K562 (cell line): Measurements from ENCODE around the gene LY6G6D. TPM values are rescaled to one million over a fixed set of nuclear protein-coding genes. Genes with fewer than 3 reads are reported as not detected.

Source experiments
- HOXB6 ChIP-seq: fragments of 250-450 bp; sonication (Bioruptor Pico); IDR thresholded peaks from 2 replicates; pipeline ENCODE4 v1.5.1; 2022; ENCODE audit warnings: mild to moderate bottlenecking, borderline replicate concordance
- POLR2AphosphoS2 ChIP-seq: IDR thresholded peaks from 2 replicates; pipeline ENCODE4 v1.6.1; 2012; ENCODE audit warnings: low read length, improper control_type of control experiment
- RAD51 ChIP-seq: fragments of 450-650 bp; IDR thresholded peaks from 2 replicates; pipeline ENCODE4 v1.7.1; 2016; ENCODE audit warnings: low read depth, mild to moderate bottlenecking, borderline replicate concordance
- RFX1 ChIP-seq: fragments of 450-650 bp; IDR thresholded peaks from 2 replicates; pipeline ENCODE4 v1.6.1; 2016; ENCODE audit warnings: mild to moderate bottlenecking, moderate library complexity
- SP1 ChIP-seq: sonication (generic); formaldehyde crosslinking; IDR thresholded peaks from 2 replicates; pipeline ENCODE4 v1.8.1; 2022; ENCODE audit warnings: mild to moderate bottlenecking, missing genetic modification reagents
- U2AF2 ChIP-seq: fragments of 200-400 bp; formaldehyde crosslinking; optimal IDR thresholded peaks from 2 replicates; pipeline ENCODE3; 2017; ENCODE audit warnings: low read depth, mild to moderate bottlenecking, low read length
- ZBTB8A ChIP-seq: fragments of 450-650 bp; IDR thresholded peaks from 2 replicates; pipeline ENCODE4 v1.6.1; 2018; ENCODE audit warnings: mild to moderate bottlenecking, moderate library complexity; ENCODE audit not compliant: partially characterized antibody
- ZC3H8 ChIP-seq: fragments of 450-650 bp; IDR thresholded peaks from 2 replicates; pipeline ENCODE4 v1.6.1; 2017
- ZNF121 ChIP-seq: sonication (generic); formaldehyde crosslinking; conservative IDR thresholded peaks from 2 replicates; pipeline ENCODE4 v1.8.0; 2022; ENCODE audit warnings: missing genetic modification reagents
- ZNF23 ChIP-seq: fragments of 250-450 bp; sonication (Bioruptor Pico); IDR thresholded peaks from 2 replicates; pipeline ENCODE4 v1.4.0; 2020; ENCODE audit warnings: mild to moderate bottlenecking
- polyA plus RNA-seq, 8 experiments: library from polyadenylated mRNA; depleted of rRNA in 4 of 8; stranded (reverse) in 5 of 8; unstranded in 3 of 8; fragments of >200 nt; fragmentation: Nextera tagmentation in 2 of 8; fragmentation: Illumina TruSeq in 1 of 8; extraction: Ambion mirVana in 2 of 8; extraction: Trizol in 1 of 8; gene quantifications; 2 replicates each; pipeline versions ENCODE4 v1.2.1 to v1.2.3, GENCODE V29; 2011 to 2014; ENCODE audit warnings: inconsistent platforms in 1 of 8, missing spikeins in 1 of 8
- total RNA-seq, 7 experiments: library from RNA; depleted of rRNA in 6 of 7; stranded (reverse); fragments of >200 nt in 6 of 7; fragmentation: Illumina TruSeq in 2 of 7; extraction: Trizol in 2 of 7; gene quantifications; 2 replicates each; pipeline versions ENCODE4 v1.2.1 to v1.2.3, GENCODE V29; 2011 to 2021; ENCODE audit warnings: low replicate concordance in 1 of 7
- TF ChIP-seq, protein P1 (sequence below): fragments of 200-600 bp; sonication (generic); IDR thresholded peaks from one replicate; pipeline ENCODE4 v1.6.1; 2012; ENCODE audit warnings: mild to moderate bottlenecking, low read depth, low read length, inconsistent platforms
- TF ChIP-seq, protein P2 (sequence below): fragments of 250-450 bp; sonication (Bioruptor Pico); IDR thresholded peaks from 2 replicates; pipeline ENCODE4 v1.4.0; 2020
- TF ChIP-seq, protein P3 (sequence below): fragments of 450-650 bp; formaldehyde crosslinking; IDR thresholded peaks from 2 replicates; pipeline ENCODE4 v1.4.0; 2022; ENCODE audit warnings: missing genetic modification characterization
- TF ChIP-seq, protein P4 (sequence below): sonication (generic); formaldehyde crosslinking; IDR thresholded peaks from 2 replicates; pipeline ENCODE4 v1.8.1; 2023; ENCODE audit warnings: mild to moderate bottlenecking, missing genetic modification reagents

LY6G6D gene
- total and polyA plus RNA-seq, 9 of the 15 experiments (the other 6 are each of a cell fraction or from before 2014, with no cell fraction given), result 0.30 to 0.38 TPM; not detected in 7

DNA sequence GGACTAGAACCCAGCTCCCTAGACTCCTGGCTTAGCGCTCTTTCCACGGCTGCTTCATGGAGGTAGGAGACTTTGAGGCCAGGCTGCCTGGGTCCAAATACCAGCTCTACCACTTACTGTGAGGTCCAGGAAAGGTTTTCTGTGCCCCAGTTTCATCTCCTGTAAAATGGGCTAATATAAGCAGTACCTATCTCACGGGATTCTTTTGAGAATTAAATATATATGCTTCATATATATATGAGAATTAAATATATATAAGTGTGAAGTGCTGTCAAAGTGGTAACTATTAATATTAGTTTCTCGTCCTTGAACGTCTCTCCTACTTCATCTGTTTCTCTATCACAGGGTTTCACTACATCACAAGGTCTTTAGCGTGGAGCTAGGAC is 24.1 kb upstream of the LY6G6D start (continued):
- no peak for TF ChIP-seq RFX1
- TF ChIP-seq SP1, result no peak
- TF ChIP-seq, protein P1, sequence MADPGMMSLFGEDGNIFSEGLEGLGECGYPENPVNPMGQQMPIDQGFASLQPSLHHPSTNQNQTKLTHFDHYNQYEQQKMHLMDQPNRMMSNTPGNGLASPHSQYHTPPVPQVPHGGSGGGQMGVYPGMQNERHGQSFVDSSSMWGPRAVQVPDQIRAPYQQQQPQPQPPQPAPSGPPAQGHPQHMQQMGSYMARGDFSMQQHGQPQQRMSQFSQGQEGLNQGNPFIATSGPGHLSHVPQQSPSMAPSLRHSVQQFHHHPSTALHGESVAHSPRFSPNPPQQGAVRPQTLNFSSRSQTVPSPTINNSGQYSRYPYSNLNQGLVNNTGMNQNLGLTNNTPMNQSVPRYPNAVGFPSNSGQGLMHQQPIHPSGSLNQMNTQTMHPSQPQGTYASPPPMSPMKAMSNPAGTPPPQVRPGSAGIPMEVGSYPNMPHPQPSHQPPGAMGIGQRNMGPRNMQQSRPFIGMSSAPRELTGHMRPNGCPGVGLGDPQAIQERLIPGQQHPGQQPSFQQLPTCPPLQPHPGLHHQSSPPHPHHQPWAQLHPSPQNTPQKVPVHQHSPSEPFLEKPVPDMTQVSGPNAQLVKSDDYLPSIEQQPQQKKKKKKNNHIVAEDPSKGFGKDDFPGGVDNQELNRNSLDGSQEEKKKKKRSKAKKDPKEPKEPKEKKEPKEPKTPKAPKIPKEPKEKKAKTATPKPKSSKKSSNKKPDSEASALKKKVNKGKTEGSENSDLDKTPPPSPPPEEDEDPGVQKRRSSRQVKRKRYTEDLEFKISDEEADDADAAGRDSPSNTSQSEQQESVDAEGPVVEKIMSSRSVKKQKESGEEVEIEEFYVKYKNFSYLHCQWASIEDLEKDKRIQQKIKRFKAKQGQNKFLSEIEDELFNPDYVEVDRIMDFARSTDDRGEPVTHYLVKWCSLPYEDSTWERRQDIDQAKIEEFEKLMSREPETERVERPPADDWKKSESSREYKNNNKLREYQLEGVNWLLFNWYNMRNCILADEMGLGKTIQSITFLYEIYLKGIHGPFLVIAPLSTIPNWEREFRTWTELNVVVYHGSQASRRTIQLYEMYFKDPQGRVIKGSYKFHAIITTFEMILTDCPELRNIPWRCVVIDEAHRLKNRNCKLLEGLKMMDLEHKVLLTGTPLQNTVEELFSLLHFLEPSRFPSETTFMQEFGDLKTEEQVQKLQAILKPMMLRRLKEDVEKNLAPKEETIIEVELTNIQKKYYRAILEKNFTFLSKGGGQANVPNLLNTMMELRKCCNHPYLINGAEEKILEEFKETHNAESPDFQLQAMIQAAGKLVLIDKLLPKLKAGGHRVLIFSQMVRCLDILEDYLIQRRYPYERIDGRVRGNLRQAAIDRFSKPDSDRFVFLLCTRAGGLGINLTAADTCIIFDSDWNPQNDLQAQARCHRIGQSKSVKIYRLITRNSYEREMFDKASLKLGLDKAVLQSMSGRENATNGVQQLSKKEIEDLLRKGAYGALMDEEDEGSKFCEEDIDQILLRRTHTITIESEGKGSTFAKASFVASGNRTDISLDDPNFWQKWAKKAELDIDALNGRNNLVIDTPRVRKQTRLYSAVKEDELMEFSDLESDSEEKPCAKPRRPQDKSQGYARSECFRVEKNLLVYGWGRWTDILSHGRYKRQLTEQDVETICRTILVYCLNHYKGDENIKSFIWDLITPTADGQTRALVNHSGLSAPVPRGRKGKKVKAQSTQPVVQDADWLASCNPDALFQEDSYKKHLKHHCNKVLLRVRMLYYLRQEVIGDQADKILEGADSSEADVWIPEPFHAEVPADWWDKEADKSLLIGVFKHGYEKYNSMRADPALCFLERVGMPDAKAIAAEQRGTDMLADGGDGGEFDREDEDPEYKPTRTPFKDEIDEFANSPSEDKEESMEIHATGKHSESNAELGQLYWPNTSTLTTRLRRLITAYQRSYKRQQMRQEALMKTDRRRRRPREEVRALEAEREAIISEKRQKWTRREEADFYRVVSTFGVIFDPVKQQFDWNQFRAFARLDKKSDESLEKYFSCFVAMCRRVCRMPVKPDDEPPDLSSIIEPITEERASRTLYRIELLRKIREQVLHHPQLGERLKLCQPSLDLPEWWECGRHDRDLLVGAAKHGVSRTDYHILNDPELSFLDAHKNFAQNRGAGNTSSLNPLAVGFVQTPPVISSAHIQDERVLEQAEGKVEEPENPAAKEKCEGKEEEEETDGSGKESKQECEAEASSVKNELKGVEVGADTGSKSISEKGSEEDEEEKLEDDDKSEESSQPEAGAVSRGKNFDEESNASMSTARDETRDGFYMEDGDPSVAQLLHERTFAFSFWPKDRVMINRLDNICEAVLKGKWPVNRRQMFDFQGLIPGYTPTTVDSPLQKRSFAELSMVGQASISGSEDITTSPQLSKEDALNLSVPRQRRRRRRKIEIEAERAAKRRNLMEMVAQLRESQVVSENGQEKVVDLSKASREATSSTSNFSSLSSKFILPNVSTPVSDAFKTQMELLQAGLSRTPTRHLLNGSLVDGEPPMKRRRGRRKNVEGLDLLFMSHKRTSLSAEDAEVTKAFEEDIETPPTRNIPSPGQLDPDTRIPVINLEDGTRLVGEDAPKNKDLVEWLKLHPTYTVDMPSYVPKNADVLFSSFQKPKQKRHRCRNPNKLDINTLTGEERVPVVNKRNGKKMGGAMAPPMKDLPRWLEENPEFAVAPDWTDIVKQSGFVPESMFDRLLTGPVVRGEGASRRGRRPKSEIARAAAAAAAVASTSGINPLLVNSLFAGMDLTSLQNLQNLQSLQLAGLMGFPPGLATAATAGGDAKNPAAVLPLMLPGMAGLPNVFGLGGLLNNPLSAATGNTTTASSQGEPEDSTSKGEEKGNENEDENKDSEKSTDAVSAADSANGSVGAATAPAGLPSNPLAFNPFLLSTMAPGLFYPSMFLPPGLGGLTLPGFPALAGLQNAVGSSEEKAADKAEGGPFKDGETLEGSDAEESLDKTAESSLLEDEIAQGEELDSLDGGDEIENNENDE, result no peak
- TF ChIP-seq ZC3H8, result no peak
- TF ChIP-seq ZNF23 (CRISPR knock-in tag), result no peak
- TF ChIP-seq U2AF2, result no peak
- TF ChIP-seq, protein P2, sequence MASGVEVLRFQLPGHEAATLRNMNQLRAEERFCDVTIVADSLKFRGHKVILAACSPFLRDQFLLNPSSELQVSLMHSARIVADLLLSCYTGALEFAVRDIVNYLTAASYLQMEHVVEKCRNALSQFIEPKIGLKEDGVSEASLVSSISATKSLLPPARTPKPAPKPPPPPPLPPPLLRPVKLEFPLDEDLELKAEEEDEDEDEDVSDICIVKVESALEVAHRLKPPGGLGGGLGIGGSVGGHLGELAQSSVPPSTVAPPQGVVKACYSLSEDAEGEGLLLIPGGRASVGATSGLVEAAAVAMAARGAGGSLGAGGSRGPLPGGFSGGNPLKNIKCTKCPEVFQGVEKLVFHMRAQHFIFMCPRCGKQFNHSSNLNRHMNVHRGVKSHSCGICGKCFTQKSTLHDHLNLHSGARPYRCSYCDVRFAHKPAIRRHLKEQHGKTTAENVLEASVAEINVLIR (CRISPR knock-in tag), result no peak
- no peak for TF ChIP-seq ZBTB8A
- TF ChIP-seq, protein P3, sequence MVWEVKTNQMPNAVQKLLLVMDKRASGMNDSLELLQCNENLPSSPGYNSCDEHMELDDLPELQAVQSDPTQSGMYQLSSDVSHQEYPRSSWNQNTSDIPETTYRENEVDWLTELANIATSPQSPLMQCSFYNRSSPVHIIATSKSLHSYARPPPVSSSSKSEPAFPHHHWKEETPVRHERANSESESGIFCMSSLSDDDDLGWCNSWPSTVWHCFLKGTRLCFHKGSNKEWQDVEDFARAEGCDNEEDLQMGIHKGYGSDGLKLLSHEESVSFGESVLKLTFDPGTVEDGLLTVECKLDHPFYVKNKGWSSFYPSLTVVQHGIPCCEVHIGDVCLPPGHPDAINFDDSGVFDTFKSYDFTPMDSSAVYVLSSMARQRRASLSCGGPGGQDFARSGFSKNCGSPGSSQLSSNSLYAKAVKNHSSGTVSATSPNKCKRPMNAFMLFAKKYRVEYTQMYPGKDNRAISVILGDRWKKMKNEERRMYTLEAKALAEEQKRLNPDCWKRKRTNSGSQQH (CRISPR knock-in tag), result no peak
- TF ChIP-seq HOXB6, result no peak
- no peak for TF ChIP-seq ZNF121 (CRISPR knock-in tag)
- TF ChIP-seq, protein P4, sequence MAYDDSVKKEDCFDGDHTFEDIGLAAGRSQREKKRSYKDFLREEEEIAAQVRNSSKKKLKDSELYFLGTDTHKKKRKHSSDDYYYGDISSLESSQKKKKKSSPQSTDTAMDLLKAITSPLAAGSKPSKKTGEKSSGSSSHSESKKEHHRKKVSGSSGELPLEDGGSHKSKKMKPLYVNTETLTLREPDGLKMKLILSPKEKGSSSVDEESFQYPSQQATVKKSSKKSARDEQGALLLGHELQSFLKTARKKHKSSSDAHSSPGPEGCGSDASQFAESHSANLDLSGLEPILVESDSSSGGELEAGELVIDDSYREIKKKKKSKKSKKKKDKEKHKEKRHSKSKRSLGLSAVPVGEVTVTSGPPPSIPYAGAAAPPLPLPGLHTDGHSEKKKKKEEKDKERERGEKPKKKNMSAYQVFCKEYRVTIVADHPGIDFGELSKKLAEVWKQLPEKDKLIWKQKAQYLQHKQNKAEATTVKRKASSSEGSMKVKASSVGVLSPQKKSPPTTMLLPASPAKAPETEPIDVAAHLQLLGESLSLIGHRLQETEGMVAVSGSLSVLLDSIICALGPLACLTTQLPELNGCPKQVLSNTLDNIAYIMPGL (CRISPR knock-in tag), result no peak
- TF ChIP-seq RAD51, result no peak
- no peak for TF ChIP-seq POLR2AphosphoS2
